T-helper 1 cell treated with Interleukin-12 subunit alpha and Interleukin-12 subunit beta and Interleukin-4 antibody, amounts not matched to agents 30 μg/mL and 1 μg/mL, for 36 hours (primary cell): Measurements from ENCODE around the gene PDE9A.

Experiments used
- H3K27ac Mint-ChIP-seq: one replicate; pipeline ENCODE4 v1.8.0; 2021; ENCODE audit warnings: mild to moderate bottlenecking, mixed read lengths
- H3K27me3 Mint-ChIP-seq: one replicate; pipeline ENCODE4 v1.8.0; 2021; ENCODE audit warnings: low read depth, mixed read lengths
- H3K36me3 Mint-ChIP-seq: one replicate; pipeline ENCODE4 v1.8.0; 2021; ENCODE audit warnings: low read depth, mixed read lengths
- H3K4me1 Mint-ChIP-seq: one replicate; pipeline ENCODE4 v1.8.0; 2021; ENCODE audit warnings: low read depth, mixed read lengths
- H3K4me3 Mint-ChIP-seq: one replicate; pipeline ENCODE4 v1.8.0; 2021; ENCODE audit warnings: mild to moderate bottlenecking, moderate library complexity, mixed read lengths
- H3K9me3 Mint-ChIP-seq: one replicate; pipeline ENCODE4 v1.8.0; 2021; ENCODE audit warnings: mixed read lengths

PDE9A gene

GRCh38 chr21:42644223-42645208, 8.9 kb upstream of the PDE9A start:
- no peak overlapping the region for H3K4me3 Mint-ChIP-seq
- peaks cover 15% of the 10 kb centered on the region for H3K27me3 Mint-ChIP-seq
- no peaks in the 10 kb centered on the region for H3K36me3 Mint-ChIP-seq
- no peaks in the 10 kb centered on the region for H3K4me1 Mint-ChIP-seq
- H3K27ac Mint-ChIP-seq = no peak overlapping the region
- no peaks in the 10 kb centered on the region for H3K9me3 Mint-ChIP-seq

- no peaks in the 10 kb centered on the region for H3K36me3 Mint-ChIP-seq
- no peak overlapping the region for H3K27ac Mint-ChIP-seq
- no peaks in the 10 kb centered on the region for H3K9me3 Mint-ChIP-seq
- H3K4me1 Mint-ChIP-seq = no peaks in the 10 kb centered on the region
- H3K4me3 Mint-ChIP-seq = no peak overlapping the region
- peaks cover 17% of the 10 kb centered on the region for H3K27me3 Mint-ChIP-seq
Observed at GRCh38 chr21:42645211-42646075, 8.0 kb upstream of the PDE9A start.

GRCh38 chr21:42646076-42646825, 7.2 kb upstream of the PDE9A start:
- no peaks in the 10 kb centered on the region for H3K4me1 Mint-ChIP-seq
- H3K9me3 Mint-ChIP-seq = no peaks in the 10 kb centered on the region
- no peak overlapping the region for H3K27ac Mint-ChIP-seq
- H3K36me3 Mint-ChIP-seq = no peaks in the 10 kb centered on the region
- H3K4me3 Mint-ChIP-seq = no peak overlapping the region
- peaks cover 22% of the 10 kb centered on the region for H3K27me3 Mint-ChIP-seq

GRCh38 chr21:42646836-42647235, 6.6 kb upstream of the PDE9A start:
- H3K27me3 Mint-ChIP-seq = peaks cover 23% of the 10 kb centered on the region
- H3K4me3 Mint-ChIP-seq = no peak overlapping the region
- no peak overlapping the region for H3K27ac Mint-ChIP-seq
- no peaks in the 10 kb centered on the region for H3K4me1 Mint-ChIP-seq
- no peaks in the 10 kb centered on the region for H3K9me3 Mint-ChIP-seq
- no peaks in the 10 kb centered on the region for H3K36me3 Mint-ChIP-seq

- Mint-ChIP-seq H3K36me3 (no peaks in the 10 kb centered on the region), H3K27me3 (peaks cover 28% of the 10 kb centered on the region), H3K9me3 (no peaks in the 10 kb centered on the region), H3K4me3 (no peak overlapping the region), H3K4me1 (peaks cover 2% of the 10 kb centered on the region), H3K27ac (no peak overlapping the region)
Observed at GRCh38 chr21:42648606-42649005, 4.8 kb upstream of the PDE9A start.

- peaks cover 2% of the 10 kb centered on the region for H3K4me1 Mint-ChIP-seq
- no peaks in the 10 kb centered on the region for H3K9me3 Mint-ChIP-seq
- peaks cover 28% of the 10 kb centered on the region for H3K27me3 Mint-ChIP-seq
- no peak overlapping the region for H3K27ac Mint-ChIP-seq
- H3K36me3 Mint-ChIP-seq = no peaks in the 10 kb centered on the region
- no peak overlapping the region for H3K4me3 Mint-ChIP-seq
Observed at GRCh38 chr21:42649122-42650032, 4.0 kb upstream of the PDE9A start.

GRCh38 chr21:42650033-42650370, 3.4 kb upstream of the PDE9A start:
- Mint-ChIP-seq H3K27me3 (peaks cover 34% of the 10 kb centered on the region), H3K4me1 (peaks cover 7% of the 10 kb centered on the region), H3K36me3 (no peaks in the 10 kb centered on the region), H3K9me3 (no peaks in the 10 kb centered on the region), H3K27ac (no peak overlapping the region), H3K4me3 (no peak overlapping the region)

- Mint-ChIP-seq H3K27ac (peak overlapping the region; percentile 19), H3K9me3 (no peaks in the 10 kb centered on the region), H3K27me3 (peaks cover 38% of the 10 kb centered on the region), H3K4me3 (no peak overlapping the region), H3K4me1 (peaks cover 10% of the 10 kb centered on the region), H3K36me3 (no peaks in the 10 kb centered on the region)
Observed at GRCh38 chr21:42650441-42651421, 2.7 kb upstream of the PDE9A start.

- Mint-ChIP-seq H3K4me1 (peaks cover 10% of the 10 kb centered on the region), H3K27ac (peak overlapping the region; percentile 19), H3K27me3 (peaks cover 44% of the 10 kb centered on the region), H3K9me3 (no peaks in the 10 kb centered on the region), H3K4me3 (no peak overlapping the region), H3K36me3 (no peaks in the 10 kb centered on the region)
Observed at GRCh38 chr21:42651515-42652401, 1.7 kb upstream of the PDE9A start.

- H3K4me1 Mint-ChIP-seq = peaks cover 10% of the 10 kb centered on the region
- no peaks in the 10 kb centered on the region for H3K36me3 Mint-ChIP-seq
- H3K9me3 Mint-ChIP-seq = no peaks in the 10 kb centered on the region
- H3K27me3 Mint-ChIP-seq = peaks cover 44% of the 10 kb centered on the region
- H3K4me3 Mint-ChIP-seq = peak overlapping the region; percentile 82
- no peak overlapping the region for H3K27ac Mint-ChIP-seq
Observed at GRCh38 chr21:42652527-42653230, 742 bp upstream of the PDE9A start.

GRCh38 chr21:42654179-42654912, 925 bp downstream of the PDE9A start:
- Mint-ChIP-seq H3K9me3 (no peaks in the 10 kb centered on the region), H3K27me3 (peaks cover 49% of the 10 kb centered on the region), H3K4me3 (peak overlapping the region; percentile 53), H3K4me1 (peaks cover 12% of the 10 kb centered on the region), H3K36me3 (no peaks in the 10 kb centered on the region), H3K27ac (no peak overlapping the region)
